DND-41 (cell line): ENCODE data around the gene MRPS35.

Experiments used
- EZH2 ChIP-seq: IDR thresholded peaks from 3 replicates; pipeline ENCODE4 v1.6.1; 2012; ENCODE audit warnings: borderline replicate concordance, low read depth, mild to moderate bottlenecking, moderate library complexity, low read length, inconsistent platforms; ENCODE audit not compliant: severe bottlenecking
- TF ChIP-seq, protein P1 (sequence below): IDR thresholded peaks from 2 replicates; pipeline ENCODE4 v1.5.1; 2012; ENCODE audit warnings: borderline replicate concordance, low read length, moderate library complexity, mild to moderate bottlenecking; ENCODE audit not compliant: poor library complexity, severe bottlenecking; ENCODE audit errors: extremely low read depth

DNA sequence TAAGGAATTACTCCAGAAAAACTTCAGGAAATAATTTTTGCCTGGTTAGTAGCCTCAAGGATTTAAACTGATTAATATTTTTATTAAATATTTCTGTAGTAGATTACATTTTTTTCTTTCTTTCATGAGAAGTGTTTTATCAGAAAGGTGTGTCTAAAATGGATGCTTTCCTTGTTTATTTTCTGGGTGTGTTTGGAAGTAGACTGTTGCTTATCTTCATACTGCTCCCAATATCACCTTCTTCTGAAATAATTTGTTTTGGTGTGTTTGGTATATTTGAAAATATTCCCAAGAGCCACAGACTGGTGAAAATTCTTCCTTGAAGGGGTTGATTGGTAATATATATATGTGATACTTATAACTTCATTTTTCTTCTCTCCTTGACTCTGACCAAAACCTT is 24.5 kb upstream of the MRPS35 start:
- TF ChIP-seq, protein P1, sequence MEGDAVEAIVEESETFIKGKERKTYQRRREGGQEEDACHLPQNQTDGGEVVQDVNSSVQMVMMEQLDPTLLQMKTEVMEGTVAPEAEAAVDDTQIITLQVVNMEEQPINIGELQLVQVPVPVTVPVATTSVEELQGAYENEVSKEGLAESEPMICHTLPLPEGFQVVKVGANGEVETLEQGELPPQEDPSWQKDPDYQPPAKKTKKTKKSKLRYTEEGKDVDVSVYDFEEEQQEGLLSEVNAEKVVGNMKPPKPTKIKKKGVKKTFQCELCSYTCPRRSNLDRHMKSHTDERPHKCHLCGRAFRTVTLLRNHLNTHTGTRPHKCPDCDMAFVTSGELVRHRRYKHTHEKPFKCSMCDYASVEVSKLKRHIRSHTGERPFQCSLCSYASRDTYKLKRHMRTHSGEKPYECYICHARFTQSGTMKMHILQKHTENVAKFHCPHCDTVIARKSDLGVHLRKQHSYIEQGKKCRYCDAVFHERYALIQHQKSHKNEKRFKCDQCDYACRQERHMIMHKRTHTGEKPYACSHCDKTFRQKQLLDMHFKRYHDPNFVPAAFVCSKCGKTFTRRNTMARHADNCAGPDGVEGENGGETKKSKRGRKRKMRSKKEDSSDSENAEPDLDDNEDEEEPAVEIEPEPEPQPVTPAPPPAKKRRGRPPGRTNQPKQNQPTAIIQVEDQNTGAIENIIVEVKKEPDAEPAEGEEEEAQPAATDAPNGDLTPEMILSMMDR = no peak
- no peak for TF ChIP-seq EZH2
